Effector CD8-positive, alpha-beta T cell (primary cell): ENCODE measurements around the gene HOXB1.
A peak's percentile ranks its signal among the peaks of the same experiment; 100 is the strongest.
"Not testable (repeated sequence)": the region's sequence is repeated elsewhere in the genome, so short reads cannot be mapped to it uniquely, and the experiment has no call there.

Source experiments
- DNase-seq: peaks from one replicate; lab custom pipeline; 2025; lab: John Stamatoyannopoulos, UW

Gene HOXB1

GRCh38 chr17:48543107-48543853, 12.5 kb upstream of the HOXB1 start:
- DNase-seq = peak; percentile 30

- no peak for DNase-seq
These were observed 11.9 kb upstream of the HOXB1 start for GRCh38 chr17:48542698-48543106.

- DNase-seq = no peak
These were observed 11.4 kb upstream of the HOXB1 start for GRCh38 chr17:48542114-48542656.

GRCh38 chr17:48541577-48542113, 10.8 kb upstream of the HOXB1 start:
- DNase-seq = peak; percentile 25

GRCh38 chr17:48541036-48541576, 10.3 kb upstream of the HOXB1 start:
- DNase-seq = no peak

- DNase-seq = no peak
These were observed 9.4 kb upstream of the HOXB1 start for GRCh38 chr17:48540213-48540612.

GRCh38 chr17:48539177-48539576, 8.4 kb upstream of the HOXB1 start:
- no peak for DNase-seq

GRCh38 chr17:48537316-48537715, 6.5 kb upstream of the HOXB1 start:
- DNase-seq = no peak

- not testable (repeated sequence) for DNase-seq
These were observed 5.2 kb upstream of the HOXB1 start for GRCh38 chr17:48535793-48536559.

GRCh38 chr17:48532261-48532660, 1.4 kb upstream of the HOXB1 start:
- DNase-seq = no peak

GRCh38 chr17:48530208-48530886, 464 bp downstream of the HOXB1 start:
- DNase-seq = no peak

- no peak for DNase-seq
These were observed 1.2 kb downstream of the HOXB1 start for GRCh38 chr17:48529683-48530009.

- no peak for DNase-seq
These were observed 1.7 kb downstream of the HOXB1 start for GRCh38 chr17:48528936-48529682.

- DNase-seq = no peak
These were observed 2.5 kb downstream of the HOXB1 start for GRCh38 chr17:48528153-48528935.

- DNase-seq = no peak
These were observed 3.3 kb downstream of the HOXB1 start for GRCh38 chr17:48527547-48527932.

- no peak for DNase-seq
These were observed 3.9 kb downstream of the HOXB1 start for GRCh38 chr17:48526608-48527546.

GRCh38 chr17:48523010-48523409, 7.8 kb downstream of the HOXB1 start:
- no peak for DNase-seq

GRCh38 chr17:48522031-48522653, 8.7 kb downstream of the HOXB1 start:
- no peak for DNase-seq

GRCh38 chr17:48520631-48521079, 10.2 kb downstream of the HOXB1 start:
- DNase-seq = no peak
